T follicular helper cell (primary cell): ENCODE data around the gene CCNE1.
"Not testable (repeated sequence)": the region's sequence is repeated elsewhere in the genome, so short reads cannot be mapped to it uniquely, and the experiment has no call there.

ENCODE experiments used
- DNase-seq: peaks from one replicate; pipeline ENCODE4 v3.0.0-alpha.2; 2020; ENCODE audit warnings: low read depth

CCNE1 gene

GRCh38 chr19:29787281-29787680 is 24.5 kb upstream of the CCNE1 start:
- DNase-seq, result no peak

DNA sequence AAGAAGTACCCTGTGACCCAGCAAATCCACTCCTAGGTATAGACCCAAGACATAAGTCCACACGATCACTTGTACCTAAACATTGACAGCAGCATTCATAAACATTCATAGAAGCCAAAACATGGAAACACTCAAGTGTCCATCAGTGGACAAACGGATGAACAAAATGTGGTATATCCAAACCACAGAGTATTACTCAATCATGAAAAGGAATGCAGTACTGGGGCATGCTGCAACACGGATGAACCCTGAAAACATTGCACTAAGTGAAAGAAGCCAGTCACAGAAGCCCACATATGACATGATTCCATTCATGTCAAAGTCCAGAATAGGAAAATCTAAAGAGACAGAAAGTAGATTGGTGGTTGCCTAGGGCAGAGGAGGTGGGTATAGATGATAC is 22.8 kb upstream of the CCNE1 start:
- DNase-seq, result no peak

- no peak for DNase-seq
These were observed 18.6 kb upstream of the CCNE1 start for GRCh38 chr19:29793116-29793727.

DNA sequence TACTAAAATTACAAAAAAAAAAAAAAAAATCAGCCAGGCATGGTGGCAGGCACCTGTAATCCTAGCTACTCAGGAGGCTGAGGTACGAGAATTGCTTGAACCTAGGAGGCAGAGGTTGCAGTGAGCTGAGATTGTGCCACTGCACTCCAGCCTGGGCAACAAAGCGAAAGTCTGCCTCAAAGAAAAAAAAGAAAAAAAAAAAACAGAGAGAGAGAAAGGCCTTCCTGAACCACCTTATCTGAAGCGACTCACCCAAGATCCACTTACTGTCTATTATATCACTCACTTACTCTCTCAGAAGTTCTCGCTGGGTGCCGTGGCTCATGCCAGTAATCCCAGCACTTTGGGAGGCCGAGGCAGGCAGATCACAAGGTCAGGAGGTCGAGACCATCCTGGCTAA is 17.3 kb upstream of the CCNE1 start:
- DNase-seq, result not testable (repeated sequence)

GRCh38 chr19:29795461-29796172 is 16.2 kb upstream of the CCNE1 start:
- no peak for DNase-seq

GRCh38 chr19:29796173-29796573 is 15.6 kb upstream of the CCNE1 start:
- DNase-seq, result no peak

GRCh38 chr19:29798774-29799497 is 12.9 kb upstream of the CCNE1 start:
- no peak for DNase-seq

GRCh38 chr19:29800100-29800825 is 11.5 kb upstream of the CCNE1 start:
- no peak for DNase-seq

GRCh38 chr19:29803951-29804350 is 7.8 kb upstream of the CCNE1 start:
- DNase-seq, result not testable (repeated sequence)

DNA sequence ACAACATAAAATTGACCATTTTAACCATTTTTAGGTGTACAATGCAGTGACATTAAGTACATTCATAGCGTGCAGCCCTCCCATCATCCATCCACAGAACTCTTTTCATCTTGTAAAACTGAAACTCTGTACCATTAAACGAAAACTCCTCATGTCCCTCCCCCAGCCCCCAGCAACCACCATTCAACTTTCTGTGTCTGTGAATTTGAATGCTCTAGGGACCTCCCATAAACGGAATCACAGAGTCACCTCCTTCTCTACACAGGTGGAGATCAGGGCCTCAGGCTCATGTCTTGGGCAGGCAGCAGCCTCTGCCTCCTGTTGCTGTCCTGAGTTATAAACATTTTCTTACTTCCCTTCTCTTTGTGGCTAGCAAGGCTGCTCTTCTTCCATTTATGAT is 7.3 kb upstream of the CCNE1 start:
- DNase-seq, result no peak

- no peak for DNase-seq
These were observed 6.5 kb upstream of the CCNE1 start for GRCh38 chr19:29805031-29805965.

- DNase-seq, result no peak
These were observed 5.5 kb upstream of the CCNE1 start for GRCh38 chr19:29806098-29806866.

DNA sequence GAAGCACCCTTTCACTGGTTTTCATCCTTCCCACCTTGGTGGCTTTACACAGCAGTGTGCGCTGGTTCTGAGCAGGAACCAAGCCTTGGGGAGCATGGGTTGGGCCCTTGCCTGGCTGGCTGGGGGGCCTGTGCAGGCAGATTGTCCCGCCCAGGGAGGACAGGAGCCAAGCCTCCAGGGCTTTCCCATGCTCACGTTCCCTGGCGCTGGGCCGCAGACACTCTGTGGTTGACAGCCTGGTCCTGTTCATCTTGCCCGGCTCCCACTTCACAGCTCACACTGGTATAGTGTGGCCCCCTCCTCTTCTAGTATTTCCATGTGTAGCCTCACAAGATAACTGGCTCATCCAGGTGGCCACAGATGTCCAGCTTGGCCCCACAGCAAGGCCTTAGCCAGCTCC is 4.6 kb upstream of the CCNE1 start:
- DNase-seq, result no peak

- no peak for DNase-seq
These were observed 3.9 kb upstream of the CCNE1 start for GRCh38 chr19:29807870-29808405.

- no peak for DNase-seq
These were observed 1.8 kb upstream of the CCNE1 start for GRCh38 chr19:29809795-29810503.

- no peak for DNase-seq
These were observed 1.3 kb upstream of the CCNE1 start for GRCh38 chr19:29810504-29810871.

GRCh38 chr19:29812080-29812880 is 489 bp downstream of the CCNE1 start:
- DNase-seq, result peak; percentile 18

DNA sequence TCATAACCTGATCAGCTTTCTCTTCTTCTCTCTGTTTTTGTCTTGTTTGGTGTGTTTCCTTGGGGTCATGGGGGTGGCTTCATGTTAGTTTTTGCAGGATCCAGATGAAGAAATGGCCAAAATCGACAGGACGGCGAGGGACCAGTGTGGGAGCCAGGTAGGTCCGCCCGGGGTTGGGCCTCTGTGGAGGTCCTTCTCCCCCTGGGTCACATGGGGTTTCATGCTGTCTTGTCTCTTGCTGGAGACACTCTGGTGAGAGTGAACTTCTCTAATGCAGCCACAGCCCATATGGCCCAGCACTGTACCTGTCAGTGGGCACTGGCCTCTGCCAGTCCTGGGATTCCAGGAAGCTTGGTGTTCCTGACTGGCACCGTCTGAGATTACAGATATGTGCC is 1.1 kb downstream of the CCNE1 start:
- DNase-seq, result no peak

DNA sequence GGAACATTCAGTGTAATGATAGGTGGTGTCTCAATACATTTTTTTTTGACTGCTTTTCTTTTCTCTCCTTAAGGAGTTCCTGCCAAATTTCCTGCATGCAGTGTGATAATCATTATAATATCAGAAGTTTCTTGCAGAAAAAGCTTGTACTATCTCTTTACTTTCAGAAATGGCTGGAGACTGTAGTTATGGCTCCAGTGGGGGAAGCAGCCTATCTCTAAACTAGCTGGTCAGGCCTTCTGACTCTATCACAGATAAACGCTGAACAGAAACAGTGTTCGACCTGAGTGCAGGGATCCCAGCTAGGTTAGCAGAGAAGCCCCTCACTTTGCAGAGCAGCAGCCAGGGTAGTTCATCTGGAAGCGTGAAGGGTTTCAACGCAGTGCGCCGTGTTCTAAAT is 1.9 kb downstream of the CCNE1 start:
- DNase-seq, result no peak
